HG03064 (cell line): ENCODE measurements around the gene MRRF.
A peak's percentile ranks its signal among the peaks of the same experiment; 100 is the strongest.

Source experiments
- ATAC-seq: cut with Tn5 transposase; IDR thresholded peaks from one replicate; pipeline ENCODE4 v1.9.1; 2021; ENCODE audit warnings: low read depth; ENCODE audit not compliant: unreplicated experiment

MRRF gene

DNA sequence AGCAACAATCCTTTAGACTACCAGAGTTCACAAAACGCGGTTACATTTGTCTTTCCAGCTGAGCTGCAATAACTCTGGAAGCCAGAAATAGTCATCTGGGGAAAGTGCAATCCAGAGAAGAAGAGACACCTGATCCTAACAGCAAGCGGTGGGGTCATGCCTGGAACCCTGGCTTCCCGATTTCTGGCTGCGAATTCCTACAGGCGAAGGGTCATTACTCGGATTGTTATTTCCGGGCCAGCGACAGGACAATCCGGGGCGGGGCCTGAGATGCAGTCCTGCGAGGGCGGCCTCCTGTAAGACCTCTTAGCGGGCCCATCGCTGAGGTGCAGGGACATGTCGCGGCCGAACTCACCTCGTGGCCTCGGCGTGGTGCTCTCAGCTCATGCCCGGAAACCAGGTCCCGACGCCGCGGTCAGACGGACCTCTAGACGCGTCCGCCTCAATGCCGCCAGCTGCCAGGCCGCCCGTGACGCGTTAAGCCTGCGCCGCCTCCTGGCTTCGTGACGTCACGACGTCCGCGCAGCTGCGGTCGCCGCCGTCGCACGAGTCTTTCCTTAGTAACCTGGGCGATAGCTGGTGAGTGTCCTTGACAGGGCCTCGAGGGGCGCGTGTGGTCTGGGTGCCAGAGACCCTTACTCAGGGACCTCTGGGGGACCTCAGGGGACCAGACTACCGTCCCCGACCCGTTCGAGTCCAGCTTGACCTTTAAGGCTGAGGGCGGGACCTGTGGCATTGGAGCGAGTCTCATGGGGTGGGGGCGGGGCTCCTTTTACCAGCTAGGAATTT lies at the start of gene MRRF, which contains the start of gene RBM18:
Gene MRRF, plus strand, starts transcription at position 523 of the 789 bp plus-strand sequence. CDS start 6,010 bp downstream, outside the sequence.
Gene RBM18, minus strand, starts transcription at position 481 of the 789 bp plus-strand sequence. CDS start 3,348 bp downstream, outside the sequence.
- ATAC-seq = peak; percentile 81

DNA sequence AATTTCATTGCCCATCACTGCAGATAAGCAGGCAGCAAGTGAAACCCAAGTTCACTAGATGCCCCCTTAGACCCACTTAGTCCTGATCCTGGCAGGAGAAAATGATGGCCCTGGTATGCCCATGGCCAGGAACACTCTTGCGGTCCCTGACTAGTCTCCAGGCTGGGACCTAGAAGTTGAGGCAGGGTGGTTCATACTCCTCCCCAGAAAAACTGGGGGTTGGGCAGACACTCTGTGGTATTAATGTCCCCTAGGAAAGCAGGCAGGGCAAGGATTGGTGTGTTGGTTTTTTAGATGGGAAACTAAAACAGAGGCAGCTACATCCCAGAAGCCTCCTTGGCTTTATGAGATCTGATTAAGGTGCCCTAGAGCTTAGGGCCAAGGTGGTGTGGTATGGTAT lies 49.0 kb upstream of the MRRF start:
- no peak for ATAC-seq

GRCh38 chr9:122216138-122216797 lies 48.4 kb upstream of the MRRF start:
- ATAC-seq = no peak

DNA sequence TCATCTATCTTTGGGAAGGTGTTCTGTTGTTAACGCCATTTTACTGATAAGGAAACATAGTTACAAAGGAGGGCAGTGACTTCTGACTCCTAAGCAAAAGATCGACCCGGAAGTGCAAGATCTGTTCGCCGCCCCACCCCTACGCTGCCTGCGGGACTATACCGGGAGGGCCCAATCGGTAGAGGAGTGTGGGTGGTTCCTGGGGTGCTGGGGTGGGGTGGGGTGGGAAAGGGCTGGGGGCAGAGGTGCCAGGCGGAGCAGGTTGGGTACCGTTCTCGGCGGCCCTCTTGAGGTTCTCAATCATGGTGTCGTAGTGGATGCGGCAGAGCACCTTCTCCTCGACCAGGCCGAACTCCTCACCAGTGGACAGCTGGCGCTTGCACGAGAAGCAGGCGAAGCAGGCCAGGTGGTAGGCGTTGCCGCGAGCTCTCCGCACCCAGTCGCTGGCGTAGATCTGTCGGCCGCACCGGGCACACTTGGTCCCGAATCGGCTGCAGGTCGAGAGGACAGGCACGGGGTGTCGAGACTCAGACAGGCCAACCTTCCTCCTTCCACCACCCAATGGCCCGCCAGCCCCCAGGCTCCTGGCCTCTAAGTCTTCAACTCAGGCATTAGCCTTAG lies 47.8 kb upstream of the MRRF start:
- no peak for ATAC-seq

GRCh38 chr9:122217640-122218039 lies 47.0 kb upstream of the MRRF start:
- no peak for ATAC-seq

DNA sequence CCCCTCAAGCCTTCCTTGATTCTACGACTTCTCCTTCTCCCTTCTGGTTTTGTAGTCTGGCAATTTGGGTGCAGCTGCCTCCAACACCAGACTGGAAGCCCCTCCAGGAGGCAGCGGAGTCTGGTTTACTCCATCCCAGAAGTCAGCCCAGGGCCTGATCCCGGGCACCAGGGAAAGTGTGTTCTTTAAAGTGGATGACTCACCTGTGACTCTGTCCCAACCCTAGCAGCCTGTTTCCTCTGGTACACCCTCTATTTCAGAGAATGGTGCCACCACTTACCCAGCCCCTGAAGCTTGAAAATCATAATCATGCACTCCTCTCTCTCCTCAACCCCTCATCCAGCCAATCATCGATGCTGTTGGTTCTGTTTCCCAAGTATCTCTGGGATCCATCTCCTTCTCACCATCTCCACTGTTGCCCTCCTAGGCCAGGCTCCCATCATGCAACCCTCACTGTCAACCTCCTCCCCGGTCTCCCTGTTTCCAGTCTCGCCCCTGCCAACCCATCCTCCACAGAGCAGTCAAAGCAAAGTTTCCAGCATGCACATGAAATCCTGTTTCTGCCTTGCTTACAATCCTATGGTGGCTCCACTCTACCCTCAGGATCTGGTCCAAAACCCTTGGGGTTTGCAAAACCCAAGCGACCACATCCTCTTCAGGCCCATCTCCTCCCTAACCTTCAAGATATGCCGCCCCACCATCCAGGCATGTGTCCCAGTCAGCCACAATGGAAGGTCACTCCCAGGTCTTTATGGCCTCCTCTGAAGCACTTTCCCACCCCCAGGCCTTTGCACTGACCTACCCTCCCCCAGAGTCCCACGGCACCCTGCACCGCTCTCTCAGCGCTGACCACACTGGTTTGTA lies 46.4 kb upstream of the MRRF start:
- no peak for ATAC-seq

GRCh38 chr9:122218935-122219855 lies 45.5 kb upstream of the MRRF start:
- no peak for ATAC-seq

- no peak for ATAC-seq
Observed at GRCh38 chr9:122219856-122220672, 44.6 kb upstream of the MRRF start.

DNA sequence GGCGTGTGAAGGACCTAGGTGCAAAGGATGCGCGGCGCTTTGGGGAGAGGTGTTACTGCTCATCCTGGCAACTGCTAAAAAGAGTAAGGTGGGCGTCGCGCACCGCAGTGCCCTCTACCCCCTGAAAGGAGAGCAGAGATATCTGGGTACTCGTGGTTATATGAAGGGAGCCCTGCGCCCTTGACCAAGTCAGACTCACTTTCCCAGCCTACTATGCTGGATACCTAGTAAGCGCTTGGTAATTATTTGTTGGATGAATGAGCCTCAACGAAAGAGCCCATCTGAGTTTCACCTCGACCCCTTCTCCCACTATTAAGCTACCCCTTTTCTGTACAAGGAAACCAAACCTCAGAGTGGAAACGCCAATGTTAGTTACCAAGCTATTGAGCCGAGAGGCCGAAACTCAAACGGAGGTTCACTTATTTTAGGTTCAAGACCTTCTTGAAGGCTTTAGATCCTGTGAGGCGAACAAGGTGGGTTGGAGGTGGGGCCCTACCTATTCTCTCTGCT lies 44.0 kb upstream of the MRRF start:
- ATAC-seq = no peak

- no peak for ATAC-seq
Observed at GRCh38 chr9:122221183-122221811, 43.4 kb upstream of the MRRF start.

- no peak for ATAC-seq
Observed at GRCh38 chr9:122222791-122223190, 41.9 kb upstream of the MRRF start.

DNA sequence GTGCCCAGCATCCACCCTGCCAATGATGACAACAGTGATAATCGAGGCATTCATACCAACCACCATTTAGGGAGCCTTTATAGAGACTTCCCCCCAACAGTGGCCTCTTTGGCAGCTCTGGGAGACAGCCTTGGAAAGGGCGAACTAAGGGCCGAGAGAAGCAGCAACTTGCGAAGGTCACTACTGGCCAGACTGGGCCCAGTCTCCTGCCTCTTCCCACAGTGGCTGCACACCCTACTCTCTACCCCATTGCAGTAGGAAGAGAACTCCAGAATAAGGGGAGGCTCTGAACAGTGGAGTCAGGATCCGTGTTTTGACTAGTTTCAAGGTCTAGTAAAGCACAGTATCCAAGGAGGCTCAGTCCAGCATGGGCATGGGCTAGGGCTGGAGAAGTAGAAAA lies 41.2 kb upstream of the MRRF start:
- no peak for ATAC-seq

- no peak for ATAC-seq
Observed at GRCh38 chr9:122225312-122226141, 39.2 kb upstream of the MRRF start.

GRCh38 chr9:122226142-122226757 lies 38.4 kb upstream of the MRRF start:
- ATAC-seq = no peak

GRCh38 chr9:122226758-122227574 lies 37.7 kb upstream of the MRRF start:
- ATAC-seq = no peak

DNA sequence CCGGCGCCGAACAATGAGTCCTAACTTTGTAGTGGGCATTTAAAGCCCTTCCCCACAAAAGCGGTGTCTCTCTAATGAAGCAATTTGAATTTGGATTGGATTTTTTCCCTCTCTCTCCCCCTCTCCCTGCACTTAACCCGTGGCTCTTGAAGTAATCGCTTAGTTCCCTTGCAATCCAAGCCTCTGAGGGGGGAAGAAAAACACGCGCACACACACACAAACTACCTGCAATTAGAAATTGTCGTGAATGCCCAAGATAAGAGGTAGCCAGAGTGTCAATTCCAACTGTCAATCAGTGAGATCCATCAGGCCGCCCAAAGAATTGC lies 37.1 kb upstream of the MRRF start:
- no peak for ATAC-seq
